Temporal lobe (tissue), 1 donor: ENCODE measurements around the gene FBXO30. TPM values are rescaled to one million over a fixed set of nuclear protein-coding genes. Genes with fewer than 3 reads are reported as not detected.

Experiments
- total RNA-seq: library from RNA; depleted of rRNA; stranded (reverse); fragments of >200 nt; gene quantifications from one replicate; pipeline ENCODE4 v1.2.3, GENCODE V29; 2014

FBXO30 gene
- total RNA-seq, 1 donor from 2014 or later, result 91.2 TPM

Other genes with a start within 250 kb of the FBXO30 start
- 16.2 TPM for gene EPM2A, start 79.3 kb downstream of the FBXO30 start, total RNA-seq
- gene SHPRH, start 149.6 kb upstream of the FBXO30 start, total RNA-seq, result 55.6 TPM
- gene GRM1, start 214.3 kb upstream of the FBXO30 start, total RNA-seq, result 12.8 TPM